EL (cell line): ENCODE data around the gene DTNB.
"Not testable (repeated sequence)": the region's sequence is repeated elsewhere in the genome, so short reads cannot be mapped to it uniquely, and the experiment has no call there.

ENCODE experiments used
- DNase-seq: peaks from one replicate; pipeline ENCODE4 v3.0.0-alpha.2; 2016

The DTNB gene

DNA sequence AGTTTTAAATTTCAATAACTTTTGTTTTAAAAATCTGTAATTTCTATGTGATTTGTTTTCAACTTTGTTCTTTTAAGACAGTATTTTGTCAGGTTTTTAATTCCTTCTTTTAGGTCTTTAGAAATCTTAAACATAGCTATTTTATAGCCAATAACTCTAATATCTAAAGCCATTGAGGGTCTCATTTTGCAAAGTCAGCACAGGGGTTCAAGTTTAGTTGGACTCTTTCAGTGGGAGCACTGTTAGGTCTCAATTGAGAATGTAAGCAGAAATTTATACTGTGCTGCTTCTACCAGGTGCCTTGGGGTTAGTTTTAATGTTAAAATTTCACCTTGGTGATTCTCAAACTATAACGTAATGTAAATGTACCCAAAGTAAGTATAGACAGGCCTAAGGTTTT is 226.4 kb downstream of the DTNB start:
- no peak for DNase-seq

DNA sequence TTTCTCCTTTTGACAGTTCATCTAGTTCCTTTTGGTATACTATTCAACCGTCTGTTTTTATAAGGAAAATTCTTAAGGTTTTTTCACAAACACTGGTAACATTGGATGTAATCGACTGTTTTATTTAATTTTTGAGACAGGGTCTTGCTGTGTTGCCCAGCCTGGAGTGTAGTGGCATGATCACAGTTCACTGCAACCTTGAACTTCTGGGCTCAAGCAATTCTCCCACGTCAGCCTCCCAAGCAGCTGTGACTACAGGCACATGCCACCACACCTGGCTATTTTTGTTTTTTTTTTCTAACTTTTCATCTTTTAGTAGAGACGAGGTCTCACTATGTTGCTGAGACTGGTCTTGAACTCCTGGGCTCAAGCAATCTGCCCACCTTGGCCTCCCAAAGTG is 227.3 kb downstream of the DTNB start:
- DNase-seq, result no peak

DNA sequence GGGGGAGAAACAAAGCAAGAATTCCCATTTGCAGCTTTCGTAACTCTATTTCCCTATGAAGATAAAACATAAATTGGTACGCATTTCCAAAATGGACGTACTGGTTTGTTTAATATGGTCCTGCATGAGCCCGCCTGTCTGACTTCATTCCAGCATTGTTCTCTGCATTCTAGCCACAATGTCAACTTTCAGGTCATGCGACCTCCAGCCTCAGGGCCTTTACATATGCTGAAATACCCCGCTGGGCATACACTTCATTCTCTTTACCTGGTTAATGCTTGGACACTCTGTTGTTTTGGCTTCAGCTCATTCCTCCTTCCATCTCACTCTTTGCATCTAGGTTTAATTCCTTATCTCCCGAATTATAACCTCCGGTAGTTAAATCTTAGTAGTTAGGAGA is 227.9 kb downstream of the DTNB start:
- DNase-seq, result no peak

DNA sequence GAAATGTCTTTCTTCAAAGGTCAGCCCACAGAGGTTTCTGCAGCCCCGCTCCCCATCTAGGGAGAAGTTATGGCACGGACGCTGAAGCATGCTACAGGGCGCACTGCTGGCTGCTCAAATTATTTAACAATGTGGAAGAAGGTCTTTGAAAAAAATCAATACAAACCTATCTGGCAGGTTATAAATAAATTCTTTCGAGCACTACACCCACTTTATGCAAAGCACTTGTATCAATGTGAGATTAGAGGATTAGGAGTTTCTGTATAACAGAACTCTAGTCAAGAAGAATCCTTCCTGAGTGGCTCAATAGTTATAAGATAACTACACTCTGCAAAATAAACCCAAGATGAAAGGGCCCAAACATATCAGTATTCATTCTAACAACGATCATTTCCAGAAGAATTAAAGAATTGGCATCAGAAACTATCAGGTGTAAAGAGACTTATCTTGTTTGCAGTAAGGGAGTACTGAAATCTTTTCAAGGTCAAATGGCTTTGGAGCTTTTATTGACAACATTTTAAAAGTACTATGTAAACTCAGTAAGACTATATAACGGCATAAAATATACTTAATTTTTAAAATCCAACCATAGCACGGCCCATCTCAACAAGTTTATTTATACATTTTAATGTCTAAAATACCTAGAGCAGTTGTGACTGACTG is 228.6 kb downstream of the DTNB start:
- no peak for DNase-seq

DNA sequence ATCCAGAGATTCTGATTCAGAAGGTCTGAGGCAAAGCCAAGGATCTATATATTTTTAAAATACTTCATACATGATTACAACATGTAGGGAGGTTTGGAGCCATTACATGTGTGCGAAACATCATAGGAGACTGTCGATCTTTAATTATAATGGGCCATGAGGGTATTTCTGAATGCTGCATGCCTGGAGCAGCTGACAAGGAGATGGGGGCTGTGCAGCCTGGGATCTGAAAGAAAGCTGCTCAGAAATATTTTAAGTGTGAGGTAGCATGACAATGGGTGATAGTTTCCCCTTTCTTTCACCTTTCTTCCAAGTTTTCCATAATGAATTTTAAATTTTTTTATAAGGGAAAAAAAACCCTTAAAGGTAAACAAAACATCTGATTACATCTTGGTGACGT is 229.6 kb downstream of the DTNB start:
- no peak for DNase-seq

DNA sequence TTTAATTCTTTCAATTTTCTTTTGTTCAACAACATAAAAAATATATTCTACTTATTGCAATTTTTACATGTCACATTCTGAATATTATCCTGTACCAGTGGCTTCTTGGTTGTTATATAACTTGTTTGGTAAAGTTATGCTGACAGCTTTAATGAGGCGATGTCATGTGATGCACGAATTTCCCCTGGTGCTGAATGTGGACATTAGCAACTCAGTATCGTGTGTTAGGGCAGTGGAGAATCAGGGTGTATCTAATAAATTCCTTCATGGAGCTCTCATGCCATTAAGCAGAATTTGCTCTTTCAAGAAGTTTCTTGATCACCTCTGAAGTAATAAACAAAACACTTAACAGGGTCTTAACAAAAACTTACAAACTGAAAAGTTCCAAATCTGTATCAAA is 232.0 kb downstream of the DTNB start:
- no peak for DNase-seq

DNA sequence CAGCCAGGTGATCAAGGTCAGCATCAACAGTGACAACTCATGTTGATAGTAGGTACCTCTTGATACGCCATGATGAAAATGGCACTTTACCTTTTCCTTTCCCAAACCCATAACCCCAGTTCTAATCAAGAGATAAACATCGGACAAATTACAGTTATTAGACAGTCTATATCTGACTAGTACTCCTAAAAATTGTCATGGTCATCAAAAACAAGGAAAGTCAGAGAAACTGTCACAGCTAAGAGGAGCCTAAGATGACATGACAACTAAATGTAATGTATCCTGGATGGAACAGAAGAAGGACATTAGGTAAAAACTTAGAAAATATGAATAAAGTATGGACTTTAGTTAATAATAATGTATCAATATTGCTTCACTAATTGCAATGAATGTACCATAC is 234.6 kb downstream of the DTNB start:
- DNase-seq, result no peak

DNA sequence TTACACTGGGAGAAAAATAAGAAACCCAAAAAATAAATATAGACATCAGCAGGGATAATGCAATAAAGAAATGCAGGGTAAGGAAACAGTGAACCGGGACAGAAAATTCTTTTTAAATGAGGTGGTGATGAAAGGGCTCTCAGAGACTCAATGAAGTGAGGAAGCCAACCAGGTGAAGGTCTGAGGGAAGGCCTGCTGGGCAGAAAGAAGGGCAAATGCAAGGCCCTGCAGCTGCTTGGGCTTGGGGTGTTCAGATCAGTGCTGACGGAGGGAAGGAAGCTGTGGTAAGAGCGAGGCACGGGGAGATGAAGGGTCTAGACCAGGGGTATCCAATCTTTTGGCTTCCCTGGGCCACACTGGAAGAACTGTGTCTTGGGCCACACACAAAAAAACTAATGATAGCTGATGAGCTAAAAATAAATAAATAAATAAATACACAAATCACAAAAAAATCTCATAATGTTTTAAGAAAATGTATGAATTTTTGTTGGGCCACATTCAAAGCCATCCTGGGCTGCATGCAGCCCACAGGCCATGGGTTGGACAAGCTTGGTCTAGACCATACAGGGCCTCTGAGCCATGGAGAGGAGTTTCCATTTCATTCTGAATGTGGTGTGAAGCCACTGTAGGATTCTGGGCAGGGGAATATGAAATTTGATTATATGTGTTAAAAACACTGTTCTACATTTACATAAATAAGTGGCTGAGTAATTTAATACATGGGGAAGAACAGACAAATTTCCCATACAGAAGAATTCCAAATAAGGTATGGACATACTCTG is 235.3 kb downstream of the DTNB start:
- no peak for DNase-seq

DNA sequence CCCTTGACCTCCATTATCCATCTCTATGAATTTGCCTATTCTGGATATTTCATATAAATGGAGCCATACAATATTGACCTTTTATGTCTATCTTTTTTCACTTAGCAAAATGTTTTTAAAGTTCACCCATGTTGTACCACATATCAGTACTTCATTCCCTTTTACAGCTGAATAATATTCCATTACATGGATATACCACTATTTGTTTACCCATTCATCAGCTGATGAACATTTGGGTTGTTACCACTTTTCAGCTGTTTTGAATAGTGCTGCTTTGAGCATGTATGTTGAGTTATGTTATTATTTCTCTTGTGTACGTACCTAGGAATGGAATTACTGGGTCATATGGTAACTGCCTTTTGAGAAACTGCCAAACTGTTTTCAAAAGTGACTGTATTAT is 238.0 kb downstream of the DTNB start:
- no peak for DNase-seq

DNA sequence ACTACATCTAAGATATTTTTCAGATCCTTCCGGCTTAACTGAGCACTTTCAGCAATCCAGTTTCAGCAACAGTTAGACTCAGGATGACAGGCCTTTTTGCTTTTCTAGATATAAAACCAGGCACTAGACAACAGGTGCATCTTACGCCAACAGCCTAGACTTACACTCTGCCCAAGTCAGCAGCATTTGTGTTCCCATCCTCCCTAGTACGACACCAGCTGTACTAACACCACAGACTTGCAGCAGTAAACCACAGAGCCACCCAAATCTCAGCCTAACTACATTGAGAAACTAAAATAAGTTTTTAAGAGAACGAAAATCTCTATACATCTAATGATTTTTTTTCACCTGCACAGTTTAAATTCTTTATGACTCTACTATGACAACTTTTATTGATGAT is 241.8 kb downstream of the DTNB start:
- DNase-seq, result no peak

DNA sequence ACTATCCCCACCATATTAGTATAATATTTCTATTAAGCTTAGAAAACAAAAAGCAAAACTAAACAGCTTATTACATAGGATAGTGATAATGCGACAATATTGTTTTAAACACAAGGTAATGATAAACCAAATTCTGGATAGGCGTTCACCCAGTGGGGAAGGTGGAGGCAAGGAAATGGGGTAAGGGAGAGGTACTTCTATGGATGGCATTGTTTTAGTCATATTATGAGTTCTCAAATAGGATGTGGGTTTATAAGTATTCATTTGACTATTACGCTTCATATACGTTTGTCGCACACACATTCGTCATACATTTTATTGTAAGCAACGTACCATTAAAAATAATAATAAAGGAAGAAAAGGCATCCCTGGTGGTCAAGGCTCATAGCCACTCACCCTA is 242.8 kb downstream of the DTNB start:
- no peak for DNase-seq

DNA sequence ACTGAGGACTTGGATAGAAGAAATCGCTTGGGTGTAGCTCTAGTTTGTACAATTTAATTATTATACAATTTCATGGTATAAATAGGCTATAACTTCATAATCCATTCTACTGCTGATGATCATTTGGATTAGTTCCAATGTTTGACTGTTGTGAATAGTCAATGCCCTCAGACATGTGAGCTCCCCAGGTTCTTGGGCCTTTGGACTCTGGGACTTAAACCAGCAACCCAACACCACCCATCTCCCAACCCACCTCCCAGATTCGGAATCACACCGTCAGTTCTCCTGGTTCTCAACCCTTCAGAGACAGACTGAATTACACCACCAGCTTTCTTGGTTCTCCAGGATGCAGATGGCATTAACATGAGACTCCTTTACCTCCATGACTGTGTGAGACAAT is 247.1 kb downstream of the DTNB start:
- DNase-seq, result no peak

DNA sequence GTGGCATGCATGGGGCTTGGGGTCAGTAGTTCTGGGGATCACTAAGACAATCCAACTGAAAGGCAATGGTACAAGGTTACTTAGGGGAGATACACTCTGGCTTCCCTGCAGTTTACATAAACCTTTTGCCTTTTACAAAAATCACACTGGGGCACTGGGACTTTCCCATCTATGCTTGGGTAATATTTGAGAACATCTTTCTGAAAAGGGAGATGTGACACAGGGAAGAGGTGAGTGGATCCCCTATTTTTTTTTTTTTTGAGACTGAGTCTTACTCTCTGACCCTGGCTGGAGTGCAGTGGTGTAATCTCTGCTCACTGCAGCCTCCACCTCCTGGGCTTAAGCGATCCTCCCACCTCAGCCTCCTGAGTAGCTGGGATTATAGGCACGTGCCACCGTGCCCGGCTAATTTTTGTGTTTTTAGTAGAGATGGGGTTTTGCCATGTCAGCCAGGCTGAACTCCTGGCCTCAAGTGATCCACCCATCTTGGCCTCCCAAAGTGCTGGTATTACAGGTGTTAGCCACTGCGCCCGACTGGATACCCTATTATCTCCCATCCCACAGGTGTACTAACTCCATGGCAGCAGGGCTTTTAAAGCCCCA is 248.8 kb downstream of the DTNB start:
- no peak for DNase-seq

DNA sequence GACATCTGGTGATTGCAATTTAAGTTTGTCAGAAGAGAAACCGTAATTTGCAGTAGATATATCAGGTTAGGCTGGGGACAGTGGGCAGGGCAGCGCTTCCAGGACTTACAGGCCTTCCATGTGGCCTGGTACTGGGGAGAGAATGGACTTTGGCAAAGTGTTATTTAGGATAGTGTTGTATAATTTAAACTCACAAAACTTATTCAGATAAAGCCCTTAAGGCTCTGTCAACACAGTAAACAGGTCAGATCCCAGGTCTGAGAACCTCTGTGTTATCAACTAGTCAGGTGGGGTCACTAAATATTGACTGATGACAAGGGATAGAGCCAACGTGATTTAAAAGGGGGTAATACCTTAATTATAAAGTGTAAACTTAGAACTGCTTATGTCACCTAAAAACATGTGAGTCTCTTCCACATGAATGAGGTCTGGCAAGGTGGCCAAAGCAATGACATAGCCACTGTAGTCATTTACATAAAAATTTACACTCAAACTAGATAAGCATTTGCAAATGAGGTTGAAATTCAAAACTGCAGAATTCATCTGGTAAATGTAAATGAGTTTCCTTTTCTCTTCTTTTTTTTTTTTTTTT is 251.5 kb downstream of the DTNB start:
- DNase-seq, result no peak

DNA sequence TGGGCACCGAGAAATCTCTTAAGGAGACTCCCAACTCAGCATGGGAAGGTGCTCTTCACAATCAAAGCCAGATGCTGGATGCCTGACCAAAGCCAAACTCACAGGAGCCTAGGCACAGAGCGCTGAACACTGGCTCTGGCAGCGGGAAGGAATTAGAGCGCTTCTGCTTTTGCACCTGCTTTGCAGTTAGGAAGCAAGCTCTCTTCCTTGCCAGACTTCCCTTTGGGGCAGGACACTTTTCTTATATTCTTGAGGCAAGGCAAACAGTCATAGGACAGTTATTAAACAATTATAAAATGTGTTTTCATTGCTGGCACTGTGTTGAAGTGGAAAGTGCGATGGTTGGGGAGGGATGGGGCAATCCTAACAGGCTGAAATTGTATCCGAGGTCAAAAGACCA is 252.1 kb downstream of the DTNB start:
- DNase-seq, result no peak

DNA sequence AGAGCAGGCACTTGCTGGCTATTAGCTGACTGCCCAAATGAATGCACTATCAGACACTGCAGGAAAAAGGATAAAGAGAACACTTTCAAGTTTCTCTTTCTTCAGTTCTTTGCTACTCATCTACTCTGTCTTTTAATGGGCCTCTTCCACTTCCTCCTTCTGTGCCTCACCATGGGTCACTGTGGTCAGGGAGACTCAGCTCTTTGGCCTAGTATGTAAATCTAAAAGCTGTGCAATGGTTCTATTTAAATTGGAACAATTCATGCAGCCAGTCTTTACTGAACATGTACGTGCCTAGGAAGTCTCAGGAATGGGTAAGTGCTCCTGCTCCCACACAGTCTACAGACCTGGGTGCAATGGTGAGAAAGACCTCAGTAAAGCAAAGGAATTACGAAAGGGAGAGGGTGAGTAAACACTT is 252.5 kb downstream of the DTNB start:
- DNase-seq, result no peak

DNA sequence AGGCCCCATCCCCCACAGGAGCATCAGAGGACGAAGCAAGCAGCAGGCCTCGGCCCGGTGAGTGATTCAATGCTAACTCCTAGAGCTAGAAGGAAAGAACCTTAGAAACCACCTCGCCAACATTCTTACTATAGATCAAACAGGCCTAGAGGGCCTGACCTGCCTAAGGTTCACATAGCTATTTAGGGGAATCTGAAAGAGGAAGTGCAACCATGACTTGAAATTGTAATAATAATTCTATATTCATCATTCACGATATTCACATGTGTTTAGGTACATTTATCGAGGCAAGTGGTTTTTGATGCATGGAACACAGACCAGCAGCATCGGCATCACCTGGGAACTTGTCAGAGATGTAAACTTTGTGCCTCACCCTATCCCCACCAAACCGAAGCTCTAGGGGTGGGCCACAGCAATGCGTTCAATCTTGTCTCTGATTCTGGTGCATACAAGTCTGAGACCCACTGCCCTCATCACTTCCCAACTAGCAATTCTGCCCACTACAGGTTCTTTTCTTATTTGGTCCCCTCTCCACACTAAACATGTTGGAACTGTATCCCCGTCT is 253.6 kb downstream of the DTNB start:
- DNase-seq, result no peak

DNA sequence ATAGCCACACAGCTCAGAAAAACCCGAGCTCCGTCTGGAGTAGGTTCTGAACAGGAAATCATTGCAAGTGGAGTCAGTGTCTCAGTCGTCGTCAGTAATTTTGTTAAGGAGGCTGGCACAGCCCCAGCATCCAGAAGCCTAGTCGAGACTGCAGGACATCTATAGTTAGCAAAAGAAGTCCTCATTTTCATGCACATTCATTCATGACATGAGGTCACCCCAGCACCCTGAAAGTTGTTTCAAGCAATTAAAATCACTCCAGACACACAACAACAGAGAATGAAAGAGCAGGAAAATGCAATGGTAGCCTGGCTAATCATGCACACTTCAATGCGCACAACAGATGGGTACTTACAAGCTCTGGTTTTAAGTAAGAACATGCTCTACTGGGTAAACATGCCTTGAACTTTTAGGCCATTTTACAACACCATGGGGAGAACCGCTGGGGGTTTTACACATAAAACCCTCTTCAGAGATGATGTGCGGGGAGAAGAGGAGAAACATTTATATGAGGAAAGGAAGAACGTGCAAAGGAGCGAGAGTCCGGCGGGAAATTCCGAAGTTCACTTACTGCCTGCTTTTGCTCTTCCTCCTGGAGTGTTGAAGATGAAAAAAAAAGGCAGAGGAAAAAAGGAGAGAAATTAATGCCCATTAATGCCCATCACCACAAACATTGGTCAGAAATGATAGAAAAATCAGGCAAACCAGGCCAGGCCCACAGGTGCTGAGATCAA is 254.3 kb downstream of the DTNB start:
- DNase-seq, result no peak

DNA sequence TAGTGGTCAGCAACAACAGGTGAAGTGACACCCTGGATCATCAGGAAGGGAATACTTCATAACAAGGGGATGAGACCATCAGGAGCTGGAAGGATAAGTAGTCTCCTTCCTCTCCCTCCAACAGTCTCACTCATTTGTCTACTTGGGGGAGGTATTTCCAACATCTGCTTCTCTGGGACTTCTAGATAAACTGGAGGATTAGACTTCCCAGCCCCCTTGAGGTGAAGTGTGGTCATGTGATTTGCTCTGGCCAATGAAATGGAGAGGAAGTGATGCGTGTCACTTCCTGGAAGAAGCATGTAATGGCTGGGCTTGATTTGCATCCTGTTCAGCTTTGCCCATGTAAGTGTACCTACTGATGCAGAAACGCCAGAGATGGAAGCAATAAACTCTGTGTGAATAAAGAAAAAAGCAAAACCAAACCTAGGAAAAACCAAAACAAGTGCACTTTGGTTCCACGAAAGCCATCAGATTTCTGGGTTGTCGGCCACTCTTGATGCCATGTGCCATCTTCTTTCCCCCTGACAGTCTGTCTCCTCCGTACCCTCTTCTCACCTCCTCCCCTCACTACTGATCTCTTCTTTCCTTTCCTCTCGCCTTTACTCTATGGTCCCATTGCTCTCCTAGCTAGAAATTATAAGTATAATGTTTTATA is 255.5 kb downstream of the DTNB start:
- DNase-seq, result no peak

DNA sequence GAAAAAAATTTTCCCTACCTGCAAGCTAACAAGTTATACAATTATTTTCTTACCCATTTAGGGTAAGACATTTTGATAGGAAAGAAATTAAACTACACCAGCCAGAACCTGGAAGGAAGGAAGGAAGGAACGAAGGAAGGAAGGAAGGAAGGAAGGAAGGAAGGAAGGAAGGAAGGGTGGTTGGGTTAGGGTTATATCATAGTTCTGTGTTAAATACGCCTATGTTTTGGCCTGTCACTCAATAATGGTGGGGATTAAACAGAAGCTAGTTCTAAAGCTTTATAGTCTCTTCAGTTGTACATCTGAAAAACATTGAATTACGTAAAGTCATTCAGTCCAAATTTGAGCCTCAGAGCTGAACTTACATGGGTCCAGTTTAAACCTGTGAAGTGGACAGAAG is 256.7 kb downstream of the DTNB start:
- DNase-seq, result no peak

DNA sequence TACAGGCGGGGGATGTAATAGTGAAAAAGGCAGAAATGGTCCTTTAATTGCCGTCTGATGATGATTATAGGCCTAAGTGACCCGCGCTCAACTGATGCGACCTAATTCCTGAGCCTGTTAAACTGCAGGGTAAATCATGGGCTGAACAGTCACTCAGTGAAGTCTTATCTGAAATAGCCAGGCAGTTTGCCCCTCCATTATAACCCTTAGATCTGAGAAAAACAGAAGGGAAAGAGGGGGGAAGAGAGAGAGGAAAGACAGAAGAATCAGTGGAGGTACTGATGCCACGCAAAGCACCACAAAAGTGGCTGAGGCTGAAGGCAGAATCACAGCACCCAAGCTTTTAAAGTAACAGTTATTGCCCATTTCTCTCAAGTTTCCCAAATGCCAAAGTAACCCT is 258.6 kb downstream of the DTNB start:
- no peak for DNase-seq

DNA sequence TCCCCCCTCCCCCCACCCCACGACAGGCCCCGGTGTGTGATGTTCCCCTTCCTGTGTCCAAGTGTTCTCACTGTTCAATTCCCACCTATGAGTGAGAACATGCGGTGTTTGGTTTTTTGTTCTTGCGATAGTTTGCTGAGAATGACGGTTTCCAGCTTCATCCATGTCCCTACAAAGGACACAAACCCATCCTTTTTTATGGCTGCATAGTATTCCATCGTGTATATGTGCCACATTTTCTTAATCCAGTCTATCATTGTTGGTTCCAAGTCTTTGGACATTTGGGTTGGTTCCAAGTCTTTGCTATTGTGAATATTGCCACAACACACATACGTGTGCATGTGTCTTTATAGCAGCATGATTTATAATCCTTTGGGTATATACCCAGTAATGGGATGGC is 260.0 kb downstream of the DTNB start:
- DNase-seq, result not testable (repeated sequence)
